Endothelial cell of umbilical vein (primary cell): ENCODE data around the gene CARMIL1. TPM values are rescaled to one million over a fixed set of nuclear protein-coding genes. Genes with fewer than 3 reads are reported as not detected.

Experiments used
- BruUV-seq: library from RNA; stranded (reverse); fragments of 400-500 nt; replicated peaks from 2 replicates; lab custom pipeline; 2021; lab: Mats Ljungman, UMichigan
- CTCF ChIA-PET: fragments of 300-600, 350-600 bp; sonication (Branson Sonifier 250); formaldehyde crosslinking; loops from one replicate; lab custom pipeline; 2021; ENCODE audit warnings: antibody characterized with exemption, inconsistent platforms; lab: Charles Lee
- POLR2A ChIA-PET: fragments of 300-600, 350-600 bp; sonication (Branson Sonifier 250); formaldehyde crosslinking; loops from one replicate; lab custom pipeline; 2021; ENCODE audit warnings: antibody characterized with exemption, inconsistent platforms; lab: Charles Lee
- DNase-seq: peaks from one replicate; pipeline ENCODE4 v3.0.0-alpha.2; 2011; ENCODE audit warnings: low read depth, low spot score
- FAIRE-seq: peaks from 2 replicates; lab custom pipeline; 2011; peaks lifted over from hg19 to GRCh38; lab: Jason Lieb, UNC
- H2AFZ ChIP-seq: 2 replicates; pipeline ENCODE4 v1.6.0; 2012; ENCODE audit warnings: low read depth, low read length, control low read depth, inconsistent platforms
- H3K27ac ChIP-seq: 2 replicates; pipeline ENCODE4 v1.5.1; 2011; ENCODE audit warnings: low read depth, mild to moderate bottlenecking, control low read depth, low read length, moderate library complexity; ENCODE audit not compliant: insufficient read depth
- H3K27me3 ChIP-seq, 2 experiments: 2 replicates each; pipeline versions ENCODE4 v1.6.0 to v1.6.1; 2011; ENCODE audit warnings: low read length in 2 of 2, mixed read lengths in 1 of 2; ENCODE audit not compliant: control insufficient read depth in 2 of 2, insufficient read depth in 2 of 2
- H3K36me3 ChIP-seq, 2 experiments: 2 replicates in 1 of 2; 3 replicates in 1 of 2; pipeline ENCODE4 v1.5.1; 2011; ENCODE audit warnings: low read length in 2 of 2, mild to moderate bottlenecking in 1 of 2, moderate library complexity in 1 of 2; ENCODE audit not compliant: control insufficient read depth in 2 of 2, insufficient read depth in 2 of 2; ENCODE audit errors: extremely low read depth in 1 of 2
- H3K4me1 ChIP-seq: 3 replicates; pipeline ENCODE4 v1.5.1; 2011; ENCODE audit warnings: mild to moderate bottlenecking, low read length; ENCODE audit not compliant: control insufficient read depth, insufficient read depth; ENCODE audit errors: extremely low read depth
- H3K4me2 ChIP-seq: 2 replicates; pipeline ENCODE4 v1.6.1; 2011; ENCODE audit warnings: low read length, control low read depth, mixed read lengths; ENCODE audit not compliant: insufficient read depth
- H3K4me3 ChIP-seq, 3 experiments: fragments of 200-600 bp in 1 of 3; sonication (generic), shearing (Covaris generic) in 1 of 3; replicated peaks in 1 of 3; 2 replicates each; pipeline ENCODE4 v1.5.1; 2011 to 2016; ENCODE audit warnings: control low read depth in 3 of 3, low read length in 3 of 3, mild to moderate bottlenecking in 2 of 3, inconsistent platforms in 1 of 3, low read depth in 1 of 3, moderate library complexity in 1 of 3; ENCODE audit not compliant: insufficient read depth in 1 of 3
- H3K79me2 ChIP-seq: 2 replicates; pipeline ENCODE4 v1.6.0; 2012; ENCODE audit warnings: low read length, inconsistent platforms; ENCODE audit not compliant: control insufficient read depth, insufficient read depth
- H3K9ac ChIP-seq: replicated peaks from 2 replicates; pipeline ENCODE3; 2011; ENCODE audit warnings: low read length, control low read depth; ENCODE audit not compliant: insufficient read depth; ENCODE audit errors: extremely low read depth
- H3K9me1 ChIP-seq: replicated peaks from 3 replicates; pipeline ENCODE4 v1.6.0; 2011; ENCODE audit warnings: mild to moderate bottlenecking, low read length; ENCODE audit not compliant: control insufficient read depth, insufficient read depth; ENCODE audit errors: extremely low read depth
- H3K9me3 ChIP-seq: replicated peaks from 2 replicates; pipeline ENCODE4 v1.5.1; 2012; ENCODE audit warnings: low read length, inconsistent platforms; ENCODE audit not compliant: control insufficient read depth, insufficient read depth
- H4K20me1 ChIP-seq: replicated peaks from 2 replicates; pipeline ENCODE3; 2011; ENCODE audit warnings: mild to moderate bottlenecking, low read length; ENCODE audit not compliant: control insufficient read depth, insufficient read depth; ENCODE audit errors: extremely low read depth
- EZH2 ChIP-seq: IDR thresholded peaks from 2 replicates; pipeline ENCODE4 v1.6.1; 2012; ENCODE audit warnings: borderline replicate concordance, low read depth, mild to moderate bottlenecking, moderate library complexity, low read length, inconsistent platforms; ENCODE audit not compliant: severe bottlenecking
- GATA2 ChIP-seq: IDR thresholded peaks from 2 replicates; pipeline ENCODE4 v1.7.0; 2011; ENCODE audit warnings: low read depth, mild to moderate bottlenecking, moderate library complexity, mixed read lengths, low read length; ENCODE audit not compliant: insufficient read length, insufficient read depth
- JUN ChIP-seq: IDR thresholded peaks from 2 replicates; pipeline ENCODE4 v1.6.1; 2011; ENCODE audit warnings: borderline replicate concordance, low read depth; ENCODE audit not compliant: insufficient read length, insufficient read depth
- MYC ChIP-seq: IDR thresholded peaks from one replicate; pipeline ENCODE4 v1.6.1; 2011; ENCODE audit warnings: mild to moderate bottlenecking, low read depth, low read length
- POLR2AphosphoS5 ChIP-seq: IDR thresholded peaks from 2 replicates; pipeline ENCODE4 v1.6.1; 2012; ENCODE audit warnings: low read depth, mild to moderate bottlenecking, control low read depth, low read length, moderate library complexity; ENCODE audit not compliant: insufficient read depth
- dilution Hi-C: fragments of 300-500 bp; cut with MboI; formaldehyde crosslinking; loops from one replicate; pipeline ENCODE4 v1.15.0; 2019; ENCODE audit warnings: low sequenced_read_pairs; ENCODE audit not compliant: extremely low pct_ligation_motif_present
- intact Hi-C: fragments of 100-400 bp; cut with micrococcal nuclease; formaldehyde crosslinking; loops from one replicate; pipeline ENCODE4 v1.10.0; 2022
- polyA plus RNA-seq, 4 experiments: library from polyadenylated mRNA; depleted of rRNA in 3 of 4; stranded (reverse) in 3 of 4; unstranded in 1 of 4; fragments of >200 nt; gene quantifications; 2 replicates each; pipeline versions ENCODE4 v1.2.1 to v1.2.3, GENCODE V29; 2011 to 2012; ENCODE audit warnings: missing spikeins in 1 of 4
- total RNA-seq: library from RNA; stranded (reverse); gene quantifications from 2 replicates; pipeline ENCODE4 v1.2.3, GENCODE V29; 2021
- TF ChIP-seq, protein P1 (sequence below): IDR thresholded peaks from 2 replicates; pipeline ENCODE4 v1.6.1; 2011; ENCODE audit not compliant: insufficient read depth, insufficient read length
- TF ChIP-seq, protein P2 (sequence below), 2 donors: IDR thresholded peaks; 1 replicate in 1 of 2; 2 replicates in 1 of 2; pipeline ENCODE4 v1.5.1; 2011; ENCODE audit warnings: low read length in 2 of 2, mild to moderate bottlenecking in 2 of 2, moderate library complexity in 2 of 2, control low read depth in 1 of 2, inconsistent platforms in 1 of 2, low read depth in 1 of 2; ENCODE audit not compliant: insufficient read depth in 1 of 2; ENCODE audit errors: extremely low read depth in 1 of 2

The CARMIL1 gene
- total and polyA plus RNA-seq, 2 donors (not counting 3 experiments of a cell fraction or from before 2014, with no cell fraction given) = 1.3 to 8.7 TPM

DNA sequence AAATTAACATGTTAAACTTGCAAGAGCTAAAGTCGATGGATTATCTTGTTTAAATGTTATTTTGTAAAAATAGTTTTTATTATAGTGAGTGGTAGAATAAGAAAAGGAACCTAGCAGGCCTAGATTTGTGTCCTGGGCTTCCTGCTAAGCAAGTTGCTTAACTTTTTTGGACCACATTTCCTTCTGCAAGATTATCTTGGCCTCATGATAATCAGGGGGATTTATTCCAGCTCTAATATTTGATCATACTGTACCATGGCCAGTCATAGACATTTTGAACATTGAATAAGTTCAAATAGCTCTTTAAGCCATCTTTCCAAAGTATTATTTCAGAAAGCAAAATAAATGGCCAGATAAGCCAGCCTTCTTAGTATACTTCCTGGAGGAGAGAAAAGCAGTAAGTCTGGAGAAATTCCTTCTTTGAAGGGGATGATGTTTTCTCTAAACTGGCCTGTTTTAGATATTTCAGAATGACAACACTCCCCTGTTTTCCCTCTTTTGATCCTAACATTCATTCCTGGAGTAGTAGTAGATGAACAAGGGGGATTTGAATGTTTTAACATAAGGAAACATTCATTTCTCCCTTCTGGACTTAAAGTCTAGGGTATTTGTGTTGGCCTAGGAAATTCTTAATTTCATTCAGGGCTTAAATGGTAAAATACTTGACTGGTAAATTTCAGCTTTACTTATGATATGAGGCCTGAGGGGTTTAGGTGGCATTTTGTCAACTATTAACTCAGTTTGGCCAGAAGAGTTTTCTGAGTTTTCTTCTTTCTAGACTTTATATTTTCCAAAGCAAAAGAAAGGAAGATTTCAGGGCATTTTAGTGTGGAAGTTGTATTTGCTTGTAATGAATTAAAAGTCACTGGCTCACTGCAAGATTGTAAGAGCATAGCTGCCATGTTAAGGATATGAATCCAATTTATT, 264.1 kb downstream of the CARMIL1 start:
- FAIRE-seq = no peak
- CTCF ChIA-PET = interaction anchor here (1.2 to 5.7 kb wide), 2 partner anchors 13 to 53 kb away, joined by 3 to 28 read pairs; no protein-coding TSS in a partner anchor

More for the DNA sequence above, 264.1 kb downstream of the CARMIL1 start:
- Histone ChIP-seq H2AFZ (no peak overlapping the region), H3K79me2 (no peaks in the 10 kb centered on the region), H4K20me1 (no peaks in the 10 kb centered on the region), H3K4me3 (no peak overlapping the region), H3K9ac (no peak overlapping the region), H3K36me3 (no peaks in the 10 kb centered on the region), H3K27ac (no peak overlapping the region), H3K27me3 (no peaks in the 10 kb centered on the region), H3K9me3 (no peaks in the 10 kb centered on the region), H3K4me2 (no peak overlapping the region), H3K9me1 (no peaks in the 10 kb centered on the region), H3K4me1 (no peaks in the 10 kb centered on the region)
- POLR2A ChIA-PET = no interaction called here
- dilution Hi-C loops (no loop called here), intact Hi-C loops (no loop called here)
- DNase-seq = no peak
- TF ChIP-seq POLR2AphosphoS5 = no peak
- TF ChIP-seq, protein P1, sequence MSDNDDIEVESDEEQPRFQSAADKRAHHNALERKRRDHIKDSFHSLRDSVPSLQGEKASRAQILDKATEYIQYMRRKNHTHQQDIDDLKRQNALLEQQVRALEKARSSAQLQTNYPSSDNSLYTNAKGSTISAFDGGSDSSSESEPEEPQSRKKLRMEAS = no peak
- TF ChIP-seq, protein P2, sequence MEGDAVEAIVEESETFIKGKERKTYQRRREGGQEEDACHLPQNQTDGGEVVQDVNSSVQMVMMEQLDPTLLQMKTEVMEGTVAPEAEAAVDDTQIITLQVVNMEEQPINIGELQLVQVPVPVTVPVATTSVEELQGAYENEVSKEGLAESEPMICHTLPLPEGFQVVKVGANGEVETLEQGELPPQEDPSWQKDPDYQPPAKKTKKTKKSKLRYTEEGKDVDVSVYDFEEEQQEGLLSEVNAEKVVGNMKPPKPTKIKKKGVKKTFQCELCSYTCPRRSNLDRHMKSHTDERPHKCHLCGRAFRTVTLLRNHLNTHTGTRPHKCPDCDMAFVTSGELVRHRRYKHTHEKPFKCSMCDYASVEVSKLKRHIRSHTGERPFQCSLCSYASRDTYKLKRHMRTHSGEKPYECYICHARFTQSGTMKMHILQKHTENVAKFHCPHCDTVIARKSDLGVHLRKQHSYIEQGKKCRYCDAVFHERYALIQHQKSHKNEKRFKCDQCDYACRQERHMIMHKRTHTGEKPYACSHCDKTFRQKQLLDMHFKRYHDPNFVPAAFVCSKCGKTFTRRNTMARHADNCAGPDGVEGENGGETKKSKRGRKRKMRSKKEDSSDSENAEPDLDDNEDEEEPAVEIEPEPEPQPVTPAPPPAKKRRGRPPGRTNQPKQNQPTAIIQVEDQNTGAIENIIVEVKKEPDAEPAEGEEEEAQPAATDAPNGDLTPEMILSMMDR (IDR thresholded peaks at IDR 0.05; ENCODE audit: extremely low read depth in 1 of 2, insufficient read depth in 1 of 2, low read depth in 1 of 2, low read length in 2 of 2) = no peak
- no peak for TF ChIP-seq GATA2
- TF ChIP-seq MYC = no peak
- TF ChIP-seq JUN = no peak
- no peak for TF ChIP-seq EZH2
- BruUV-seq = no TSS peak
